ENCODE data around the gene CREBZF. TPM values are rescaled to one million over a fixed set of nuclear protein-coding genes. Genes with fewer than 3 reads are reported as not detected.

The CREBZF gene
- total and polyA plus RNA-seq, 2 experiments from 2014 or later = 34.8 to 82.2 TPM

Other genes starting within 250 kb of the CREBZF start
- gene DLG2, start 37.8 kb downstream of the CREBZF start, total RNA-seq (2014; rRNA removed; shearing (Covaris generic)) = 14.4 and 19.8 TPM in 2 replicates
- gene DLG2, start 37.8 kb downstream of the CREBZF start, polyA plus RNA-seq (2016; fragmentation: Nextera tagmentation; extraction: Ambion mirVana) = 13.0 and 21.5 TPM in 2 replicates
- 93.0 and 96.1 TPM in 2 replicates for gene TMEM126B, start 36.5 kb downstream of the CREBZF start, total RNA-seq (2014; rRNA removed; shearing (Covaris generic))
- gene TMEM126B, start 36.5 kb downstream of the CREBZF start, polyA plus RNA-seq (2016; fragmentation: Nextera tagmentation; extraction: Ambion mirVana) = 169 and 176 TPM in 2 replicates
- gene TMEM126A, start 17.2 kb downstream of the CREBZF start, total RNA-seq (2014; rRNA removed; shearing (Covaris generic)) = 24.7 and 29.5 TPM in 2 replicates
- gene TMEM126A, start 17.2 kb downstream of the CREBZF start, polyA plus RNA-seq (2016; fragmentation: Nextera tagmentation; extraction: Ambion mirVana) = 70.2 and 71.1 TPM in 2 replicates
- gene CCDC89, start 21.1 kb upstream of the CREBZF start, total RNA-seq (2014; rRNA removed; shearing (Covaris generic)) = 0.31 TPM in 1 of 2 replicates, not detected in the other
- gene CCDC89, start 21.1 kb upstream of the CREBZF start, polyA plus RNA-seq (2016; fragmentation: Nextera tagmentation; extraction: Ambion mirVana) = not detected in 2 replicates
- gene SYTL2, start 146.0 kb upstream of the CREBZF start, total RNA-seq (2014; rRNA removed; shearing (Covaris generic)) = 5.6 and 7.2 TPM in 2 replicates
- gene SYTL2, start 146.0 kb upstream of the CREBZF start, polyA plus RNA-seq (2016; fragmentation: Nextera tagmentation; extraction: Ambion mirVana) = 3.0 and 3.4 TPM in 2 replicates
- gene CCDC83, start 190.3 kb upstream of the CREBZF start, total RNA-seq (2014; rRNA removed; shearing (Covaris generic)) = not detected in 2 replicates
- gene CCDC83, start 190.3 kb upstream of the CREBZF start, polyA plus RNA-seq (2016; fragmentation: Nextera tagmentation; extraction: Ambion mirVana) = not detected in 2 replicates

Measured in GM23338 (cell line).